MM.1S (cell line): ENCODE results near the gene CFD.

ENCODE experiments used
- DNase-seq: peaks from one replicate; pipeline ENCODE4 v3.0.0-alpha.2; 2015
- H2AFZ ChIP-seq: fragments of 300-600 bp; sonication (generic); 2 replicates; pipeline ENCODE4 v1.6.0; 2016; ENCODE audit warnings: antibody characterized with exemption, low read length
- H3F3A ChIP-seq: fragments of 300-600 bp; sonication (generic); 2 replicates; pipeline ENCODE4 v1.6.1; 2016; ENCODE audit warnings: mild to moderate bottlenecking, antibody characterized with exemption, low read length, moderate library complexity, mixed read lengths; ENCODE audit not compliant: insufficient read depth
- H3K27ac ChIP-seq: fragments of 300-600 bp; sonication (generic); 2 replicates; pipeline ENCODE4 v1.5.1; 2016; ENCODE audit warnings: mild to moderate bottlenecking, low read length
- H3K27me3 ChIP-seq: fragments of 300-600 bp; sonication (generic); replicated peaks from 2 replicates; pipeline ENCODE4 v1.6.0; 2016; ENCODE audit warnings: low read length; ENCODE audit not compliant: insufficient read depth
- H3K36me3 ChIP-seq: fragments of 300-600 bp; sonication (generic); replicated peaks from 2 replicates; pipeline ENCODE4 v1.6.1; 2016; ENCODE audit warnings: mild to moderate bottlenecking, low read length, mixed read lengths; ENCODE audit not compliant: insufficient read depth
- H3K4me1 ChIP-seq: fragments of 300-600 bp; sonication (generic); 2 replicates; pipeline ENCODE4 v1.6.1; 2016; ENCODE audit warnings: low read length, mixed read lengths
- H3K4me2 ChIP-seq: fragments of 300-600 bp; sonication (generic); 2 replicates; pipeline ENCODE4 v1.6.0; 2016; ENCODE audit warnings: low read depth, low read length
- H3K4me3 ChIP-seq: fragments of 300-600 bp; sonication (generic); 2 replicates; pipeline ENCODE4 v1.5.1; 2016; ENCODE audit warnings: low read length, mixed read lengths
- H3K79me2 ChIP-seq: fragments of 300-600 bp; sonication (generic); 2 replicates; pipeline ENCODE4 v1.6.1; 2016; ENCODE audit warnings: mixed run types, low read length, mixed read lengths
- H3K9ac ChIP-seq: fragments of 300-600 bp; sonication (generic); 2 replicates; pipeline ENCODE4 v1.6.1; 2016; ENCODE audit warnings: low read length, mixed read lengths
- H3K9me2 ChIP-seq: fragments of 300-600 bp; sonication (generic); replicated peaks from 2 replicates; pipeline ENCODE4 v1.6.1; 2016; ENCODE audit warnings: mild to moderate bottlenecking, low read length, mixed read lengths; ENCODE audit not compliant: insufficient read depth
- H3K9me3 ChIP-seq: fragments of 300-600 bp; sonication (generic); replicated peaks from 2 replicates; pipeline ENCODE4 v1.6.1; 2016; ENCODE audit warnings: mild to moderate bottlenecking, low read length, mixed read lengths; ENCODE audit not compliant: insufficient read depth
- H4K20me1 ChIP-seq: fragments of 300-600 bp; sonication (generic); 2 replicates; pipeline ENCODE4 v1.6.1; 2016; ENCODE audit warnings: mild to moderate bottlenecking, low read length, moderate library complexity, mixed read lengths; ENCODE audit not compliant: insufficient read depth
- CTCF ChIP-seq: fragments of 300-600 bp; sonication (generic); IDR thresholded peaks from 2 replicates; pipeline ENCODE4 v1.5.1; 2016; ENCODE audit warnings: antibody characterized with exemption, low read length, mixed read lengths
- EZH2 ChIP-seq: fragments of 300-600 bp; sonication (generic); optimal IDR thresholded peaks from 2 replicates; pipeline ENCODE3; 2017; ENCODE audit warnings: low read depth, mild to moderate bottlenecking, antibody characterized with exemption, low read length, mixed read lengths
- EZH2phosphoT487 ChIP-seq: fragments of 300-600 bp; sonication (generic); IDR thresholded peaks from 2 replicates; pipeline ENCODE4 v1.6.1; 2018; ENCODE audit warnings: antibody characterized with exemption, low read length

The CFD gene

GRCh38 chr19:855566-856120 is 3.8 kb upstream of the CFD start:
- Histone ChIP-seq H3K79me2 (no peaks in the 10 kb centered on the region), H3K27ac (no peak overlapping the region), H3K27me3 (peaks cover 70% of the 10 kb centered on the region), H4K20me1 (no peaks in the 10 kb centered on the region), H3K9ac (no peak overlapping the region), H3K9me3 (no peaks in the 10 kb centered on the region), H3K4me3 (no peak overlapping the region), H2AFZ (no peak overlapping the region), H3K4me2 (no peak overlapping the region), H3F3A (no peaks in the 10 kb centered on the region), H3K9me2 (no peaks in the 10 kb centered on the region), H3K4me1 (no peaks in the 10 kb centered on the region), H3K36me3 (no peaks in the 10 kb centered on the region)
- TF ChIP-seq CTCF (no peak), EZH2phosphoT487 (no peak), EZH2 (no peak)
- no peak for DNase-seq

GRCh38 chr19:858284-858683 is 1.2 kb upstream of the CFD start:
- peaks cover 50% of the 10 kb centered on the region for H3K27me3 ChIP-seq
- no peak for TF ChIP-seq EZH2phosphoT487
- TF ChIP-seq CTCF, result no peak
- TF ChIP-seq EZH2, result no peak
- H3K9me3 ChIP-seq, result no peaks in the 10 kb centered on the region
- no peaks in the 10 kb centered on the region for H3K79me2 ChIP-seq
- no peaks in the 10 kb centered on the region for H3F3A ChIP-seq
- no peak overlapping the region for H3K4me3 ChIP-seq
- H3K36me3 ChIP-seq, result no peaks in the 10 kb centered on the region
- peaks cover 5% of the 10 kb centered on the region for H3K4me1 ChIP-seq
- H3K9ac ChIP-seq, result no peak overlapping the region
- no peak overlapping the region for H3K27ac ChIP-seq
- H3K4me2 ChIP-seq, result no peak overlapping the region
- no peak for DNase-seq
- H4K20me1 ChIP-seq, result no peaks in the 10 kb centered on the region
- H2AFZ ChIP-seq, result no peak overlapping the region
- H3K9me2 ChIP-seq, result no peaks in the 10 kb centered on the region

GRCh38 chr19:861141-861755 is 1.8 kb downstream of the CFD start:
- Histone ChIP-seq H3K36me3 (no peaks in the 10 kb centered on the region), H3K79me2 (no peaks in the 10 kb centered on the region), H2AFZ (no peak overlapping the region), H3K9me2 (no peaks in the 10 kb centered on the region), H3F3A (peaks cover 7% of the 10 kb centered on the region; the same call in 1 of the 2 replicates), H3K27me3 (peaks cover 29% of the 10 kb centered on the region), H3K4me2 (peak overlapping the region; percentile 82; the same call in 1 of the 2 replicates), H3K4me3 (no peak overlapping the region), H4K20me1 (0 out of 2 replicates have a peak, but pooled peaks cover 3% of the 10 kb centered on the region), H3K9me3 (no peaks in the 10 kb centered on the region), H3K27ac (no peak overlapping the region), H3K4me1 (peaks cover 5% of the 10 kb centered on the region), H3K9ac (no peak overlapping the region)
- DNase-seq, result no peak
- no peak for TF ChIP-seq EZH2phosphoT487
